GM12878 (cell line): Measurements from ENCODE around the gene NXN. TPM values are rescaled to one million over a fixed set of nuclear protein-coding genes. Genes with fewer than 3 reads are reported as not detected.

Source experiments
- ATAC-seq: fragments of 200-7000 bp; cut with Tn5 transposase; 3 replicates; pipeline ENCODE4 v1.9.1; 2020; ENCODE audit warnings: mild to moderate bottlenecking, moderate library complexity
- BruUV-seq: library from RNA; stranded (reverse); fragments of 400-500 nt; replicated peaks from 2 replicates; lab custom pipeline; 2021; lab: Mats Ljungman, UMichigan
- CTCF ChIA-PET: fragments of 300-600 bp; sonication (Branson Sonifier 250); formaldehyde crosslinking; extraction: SDS; loops from one replicate; lab custom pipeline; 2021; ENCODE audit warnings: inconsistent platforms; lab: Yijun Ruan, JAX
- POLR2A ChIA-PET: fragments of 350-600 bp; formaldehyde crosslinking; extraction: SDS; loops from one replicate; lab custom pipeline; 2021; ENCODE audit warnings: inconsistent platforms; lab: Charles Lee
- RAD21 ChIA-PET: fragments of 300-600 bp; sonication (Branson Sonifier 250); formaldehyde crosslinking; loops from one replicate; lab custom pipeline; 2023; ENCODE audit warnings: antibody characterized with exemption; ENCODE audit not compliant: unreplicated experiment; lab: Charles Lee
- SMC1A ChIA-PET: fragments of 300-600 bp; sonication (Branson Sonifier 250); formaldehyde crosslinking; loops from one replicate; lab custom pipeline; 2023; ENCODE audit not compliant: unreplicated experiment, uncharacterized antibody; lab: Charles Lee
- DNase-seq: peaks from one replicate; pipeline ENCODE4 v3.0.0-alpha.2; 2011; ENCODE audit warnings: low read depth, low spot score
- FAIRE-seq: peaks from 3 replicates; lab custom pipeline; 2011; peaks lifted over from hg19 to GRCh38; lab: Jason Lieb, UNC
- H2AFZ ChIP-seq: 2 replicates; pipeline ENCODE4 v1.6.0; 2011; ENCODE audit warnings: low read depth, low read length, control low read depth; ENCODE audit not compliant: control insufficient read depth
- H3K27ac ChIP-seq: 2 replicates; pipeline ENCODE4 v1.5.1; 2011; ENCODE audit warnings: control low read depth; ENCODE audit not compliant: control insufficient read depth, insufficient read depth
- H3K27me3 ChIP-seq, 2 experiments: replicated peaks in 1 of 2; 2 replicates each; pipeline versions ENCODE4 v1.6.0 to v1.6.1; 2011; ENCODE audit warnings: low read length in 1 of 2; ENCODE audit not compliant: control insufficient read depth in 2 of 2, insufficient read depth in 2 of 2
- H3K36me3 ChIP-seq, 2 experiments: 2 replicates each; pipeline ENCODE4 v1.5.1; 2011; ENCODE audit warnings: low read length in 1 of 2; ENCODE audit not compliant: control insufficient read depth in 2 of 2, insufficient read depth in 2 of 2
- H3K4me1 ChIP-seq: 2 replicates; pipeline ENCODE4 v1.6.1; 2011; ENCODE audit warnings: mild to moderate bottlenecking, low read length, moderate library complexity, mixed read lengths; ENCODE audit not compliant: control insufficient read depth, insufficient read depth
- H3K4me2 ChIP-seq: 2 replicates; pipeline ENCODE4 v1.6.0; 2011; ENCODE audit warnings: control low read depth; ENCODE audit not compliant: control insufficient read depth, insufficient read depth
- H3K4me3 ChIP-seq: fragments of 200-600 bp; sonication (generic); 2 replicates; pipeline ENCODE4 v1.5.1; 2016
- H3K79me2 ChIP-seq: 2 replicates; pipeline ENCODE4 v1.6.0; 2011; ENCODE audit warnings: low read length; ENCODE audit not compliant: control insufficient read depth, insufficient read depth
- H3K9ac ChIP-seq: 2 replicates; pipeline ENCODE4 v1.8.0; 2011; ENCODE audit warnings: low read length, control low read depth, mixed read lengths; ENCODE audit not compliant: control insufficient read depth, insufficient read depth
- H3K9me3 ChIP-seq: replicated peaks from 3 replicates; pipeline ENCODE4 v1.5.1; 2011; ENCODE audit warnings: mild to moderate bottlenecking, low read length; ENCODE audit not compliant: control insufficient read depth, insufficient read depth
- H4K20me1 ChIP-seq: 2 replicates; pipeline ENCODE4 v1.6.0; 2011; ENCODE audit not compliant: control insufficient read depth, insufficient read depth
- KAT2A ChIP-seq: conservative IDR thresholded peaks from 2 replicates; pipeline ENCODE4 v1.6.1; 2011; ENCODE audit warnings: low read depth, low read length; ENCODE audit not compliant: control insufficient read depth
- RAD21 ChIP-seq: IDR thresholded peaks from 2 replicates; pipeline ENCODE4 v1.6.1; 2011; ENCODE audit warnings: mild to moderate bottlenecking, low read depth, low read length, moderate library complexity; ENCODE audit not compliant: insufficient read depth
- SIN3A ChIP-seq: IDR thresholded peaks from 2 replicates; pipeline ENCODE4 v1.6.1; 2012; ENCODE audit warnings: low read depth, low read length, improper control_type of control experiment
- SMARCA5 ChIP-seq: fragments of 450-650 bp; IDR thresholded peaks from 2 replicates; pipeline ENCODE4 v1.6.1; 2017; ENCODE audit warnings: mild to moderate bottlenecking
- SP1 ChIP-seq: IDR thresholded peaks from one replicate; pipeline ENCODE4 v1.6.1; 2011; ENCODE audit warnings: low read depth, low read length
- SUZ12 ChIP-seq: fragments of 200-600 bp; sonication (generic); IDR thresholded peaks from one replicate; pipeline ENCODE4 v1.6.1; 2018; ENCODE audit warnings: antibody characterized with exemption, mild to moderate bottlenecking; ENCODE audit not compliant: unreplicated experiment
- WGBS: methylation state at CpG from one replicate; pipeline ENCODE4 v1.1.6; 2016; ENCODE audit warnings: low lambda C conversion rate; ENCODE audit not compliant: insufficient replicate concordance, insufficient coverage; ENCODE audit errors: missing lambda C conversion rate; 5-methylcytosine and 5-hydroxymethylcytosine counted together
- in situ Hi-C: fragments of 300-500 bp; cut with MboI; formaldehyde crosslinking; loops from 9 replicates; pipeline ENCODE4 v1.14.3; 2018; ENCODE audit warnings: mixed read lengths
- intact Hi-C: fragments of 100-400 bp; cut with micrococcal nuclease; formaldehyde crosslinking; loops from one replicate; pipeline ENCODE4 v1.14.2; 2022; ENCODE audit not compliant: unreplicated experiment
- polyA plus RNA-seq, 11 experiments: library from polyadenylated mRNA; depleted of rRNA in 4 of 11; unstranded in 6 of 11; stranded (reverse) in 5 of 11; fragments of >200 nt; fragmentation: Nextera tagmentation in 4 of 11; fragmentation: Illumina TruSeq in 1 of 11; extraction: Ambion mirVana in 4 of 11; extraction: Trizol in 1 of 11; gene quantifications; 1 replicate in 1 of 11; 2 replicates in 10 of 11; pipeline versions ENCODE4 v1.2.1 to v1.2.3, GENCODE V29; 2011 to 2016; ENCODE audit warnings: inconsistent platforms in 2 of 11, missing spikeins in 2 of 11, low read depth in 1 of 11
- total RNA-seq, 4 experiments: library from RNA; depleted of rRNA in 3 of 4; stranded (reverse); fragments of >200 nt in 3 of 4; fragmentation: Illumina TruSeq in 1 of 4; extraction: Trizol in 1 of 4; gene quantifications; 2 replicates each; pipeline versions ENCODE4 v1.2.1 to v1.2.3, GENCODE V29; 2013 to 2021

Gene NXN
- total and polyA plus RNA-seq, 10 of the 15 experiments (the other 5 are each of a cell fraction or from before 2014, with no cell fraction given) = 0.04 to 1.2 (median 0.30) TPM

DNA sequence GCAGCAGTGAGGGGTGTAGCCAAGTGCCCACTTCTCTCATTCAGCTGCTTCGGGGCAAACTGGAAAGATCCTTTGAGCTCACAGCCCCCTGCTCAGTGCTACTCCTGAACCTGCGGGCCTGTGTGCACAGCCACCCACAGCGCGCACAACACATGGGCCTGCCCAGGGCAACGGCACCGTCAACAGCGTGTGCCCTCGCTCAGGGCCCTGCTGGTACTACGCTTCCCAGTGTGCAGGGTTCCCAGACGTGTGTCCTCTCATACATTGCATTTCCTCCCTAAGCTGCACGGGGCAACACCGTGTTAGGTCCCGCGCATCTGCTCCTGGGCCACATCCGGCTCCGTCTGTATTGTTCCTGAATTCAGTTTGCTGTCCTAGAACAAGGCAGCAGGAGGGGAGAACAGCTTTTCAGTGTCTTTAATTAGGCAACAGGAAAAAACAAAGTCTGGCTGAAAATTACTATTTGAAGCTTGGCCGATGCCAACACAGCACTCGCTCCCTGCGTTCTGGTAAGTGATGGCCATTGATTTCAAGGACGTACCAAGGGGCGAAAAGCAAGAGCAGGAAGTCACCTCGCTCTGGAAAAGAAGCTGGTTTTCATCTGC is 182.2 kb downstream of the NXN start (continued):
- TF ChIP-seq SUZ12 (no peak), RAD21 (no peak)

- H3K4me3 ChIP-seq = no peak overlapping the region
- H4K20me1 ChIP-seq = no peaks in the 10 kb centered on the region
- H3K79me2 ChIP-seq = no peaks in the 10 kb centered on the region
- no peaks in the 10 kb centered on the region for H3K27me3 ChIP-seq
- 86% methylated on average over 13 of the region's 15 CpGs for WGBS
- H3K27ac ChIP-seq = no peak overlapping the region
- H3K9ac ChIP-seq = no peak overlapping the region
- H3K9me3 ChIP-seq = no peaks in the 10 kb centered on the region
- intact Hi-C loops (no loop called here), in situ Hi-C loops (loop anchor here (5.0 kb wide), 1 partner anchor 191 kb away; no protein-coding TSS in a partner anchor)
- no peak overlapping the region for H3K4me2 ChIP-seq
- H2AFZ ChIP-seq = no peak overlapping the region
- no TSS peak for BruUV-seq
- ChIA-PET POLR2A (no interaction called here), RAD21 (interaction anchor here (3.1 kb wide), 1 partner anchor 184 kb away, joined by 32 read pairs; the partner anchor contains the start of gene NXN), SMC1A (interaction anchor here (1.0 to 1.1 kb wide), 2 partner anchors 203 to 384 kb away, joined by 3 read pairs; no protein-coding TSS in a partner anchor), CTCF (interaction anchor here (6.1 kb wide), 1 partner anchor 184 kb away, joined by 61 read pairs; the partner anchor contains the start of gene NXN)
- no peak for FAIRE-seq
- H3K36me3 ChIP-seq = peaks cover under 1 to 3% of the 10 kb centered on the region in 2 experiments; a peak in 3 of 4 replicates
- no peak for DNase-seq
- TF ChIP-seq SP1 = no peak
- TF ChIP-seq KAT2A = no peak
- no peak for TF ChIP-seq SMARCA5
- no peak for TF ChIP-seq SIN3A
- ATAC-seq = no peak
- no peaks in the 10 kb centered on the region for H3K4me1 ChIP-seq
These were observed 183.0 kb downstream of the NXN start for GRCh38 chr17:796609-797008.
